Measurements from ENCODE around the gene MINK1. TPM values are rescaled to one million over a fixed set of nuclear protein-coding genes. Genes with fewer than 3 reads are reported as not detected.
A peak's percentile ranks its signal among the peaks of the same experiment; 100 is the strongest.

The MINK1 gene
- total and polyA plus RNA-seq, 10 of the 15 experiments (the other 5 are each of a cell fraction or from before 2014, with no cell fraction given) = 0.08 to 55.6 (median 15.0) TPM

DNA sequence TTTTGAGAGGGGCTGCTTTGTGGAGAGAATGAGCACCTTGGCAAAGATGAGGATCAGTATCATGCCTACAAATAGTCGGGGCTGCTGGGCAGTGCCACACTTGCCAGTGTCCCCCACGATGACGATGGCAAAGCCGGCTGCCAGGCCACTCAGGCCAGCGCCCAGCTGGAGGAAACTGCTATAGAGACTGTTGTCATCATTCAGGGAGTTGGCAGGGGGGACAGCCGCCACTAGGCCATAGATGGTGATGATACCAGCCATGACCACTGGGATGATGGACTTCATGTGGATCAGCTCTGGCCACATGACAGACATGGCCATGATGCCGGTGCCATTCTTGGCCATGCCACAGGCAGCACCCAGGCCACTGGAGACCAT, 23.8 kb downstream of the MINK1 start:
- WGBS (ENCODE audit: insufficient coverage, insufficient replicate concordance, low lambda C conversion rate, missing lambda C conversion rate) = 100% methylated on average over 7 of the region's 7 CpGs
- H3K4me3 ChIP-seq = no peak overlapping the region
- ChIA-PET CTCF (no interaction called here), SMC1A (ENCODE audit: uncharacterized antibody, unreplicated experiment) (interaction anchor here (1.1 kb wide), 1 partner anchor 108 kb away, joined by 3 read pairs; no protein-coding TSS in a partner anchor), POLR2A (no interaction called here), RAD21 (ENCODE audit: unreplicated experiment) (no interaction called here)
- H3K4me1 ChIP-seq (ENCODE audit: control insufficient read depth, insufficient read depth, low read length) = no peaks in the 10 kb centered on the region
- H3K79me2 ChIP-seq (ENCODE audit: control insufficient read depth, insufficient read depth, low read length) = no peaks in the 10 kb centered on the region
- BruUV-seq (replicated peaks) = TSS peak; percentile 65
- H3K9me3 ChIP-seq (replicated peaks; ENCODE audit: control insufficient read depth, insufficient read depth, low read length) = no peaks in the 10 kb centered on the region
- in situ Hi-C loops (cut with MboI) (no loop called here), intact Hi-C loops (cut with micrococcal nuclease; ENCODE audit: unreplicated experiment) (no loop called here)
- H4K20me1 ChIP-seq (ENCODE audit: control insufficient read depth, insufficient read depth) = no peaks in the 10 kb centered on the region
- peaks cover 1 to 3% of the 10 kb centered on the region in 2 experiments; a peak in 3 of 4 replicates for H3K36me3 ChIP-seq (ENCODE audit: control insufficient read depth in 2 of 2, insufficient read depth in 2 of 2, low read length in 1 of 2)
- DNase-seq (ENCODE audit: low read depth, low spot score) (no peak), FAIRE-seq (no peak), ATAC-seq (no peak)
- H3K27ac ChIP-seq (ENCODE audit: control insufficient read depth, insufficient read depth) = no peak overlapping the region
- no peaks in the 10 kb centered on the region for H3K27me3 ChIP-seq (replicated peaks in 1 of 2; ENCODE audit: control insufficient read depth in 2 of 2, insufficient read depth in 2 of 2, low read length in 1 of 2)
- no peak overlapping the region for H3K9ac ChIP-seq (ENCODE audit: control insufficient read depth, insufficient read depth, low read length)
- H3K4me2 ChIP-seq (ENCODE audit: control insufficient read depth, insufficient read depth) = no peak overlapping the region
- H2AFZ ChIP-seq (ENCODE audit: control insufficient read depth, low read depth, low read length) = no peak overlapping the region
- TF ChIP-seq BACH1 (IDR thresholded peaks at IDR 0.05; ENCODE audit: borderline replicate concordance) = no peak
- TF ChIP-seq SMARCA5 (IDR thresholded peaks at IDR 0.05) = no peak
- TF ChIP-seq MEF2A (IDR thresholded peaks at IDR 0.05; ENCODE audit: insufficient read depth, low read depth, low read length) = no peak
- TF ChIP-seq NFXL1 (IDR thresholded peaks at IDR 0.05; ENCODE audit: borderline replicate concordance) = no peak
- TF ChIP-seq CHD4 (IDR thresholded peaks at IDR 0.05) = no peak
- TF ChIP-seq BCL11A (IDR thresholded peaks at IDR 0.05; ENCODE audit: low read depth, low read length) = no peak
- TF ChIP-seq, protein P1, sequence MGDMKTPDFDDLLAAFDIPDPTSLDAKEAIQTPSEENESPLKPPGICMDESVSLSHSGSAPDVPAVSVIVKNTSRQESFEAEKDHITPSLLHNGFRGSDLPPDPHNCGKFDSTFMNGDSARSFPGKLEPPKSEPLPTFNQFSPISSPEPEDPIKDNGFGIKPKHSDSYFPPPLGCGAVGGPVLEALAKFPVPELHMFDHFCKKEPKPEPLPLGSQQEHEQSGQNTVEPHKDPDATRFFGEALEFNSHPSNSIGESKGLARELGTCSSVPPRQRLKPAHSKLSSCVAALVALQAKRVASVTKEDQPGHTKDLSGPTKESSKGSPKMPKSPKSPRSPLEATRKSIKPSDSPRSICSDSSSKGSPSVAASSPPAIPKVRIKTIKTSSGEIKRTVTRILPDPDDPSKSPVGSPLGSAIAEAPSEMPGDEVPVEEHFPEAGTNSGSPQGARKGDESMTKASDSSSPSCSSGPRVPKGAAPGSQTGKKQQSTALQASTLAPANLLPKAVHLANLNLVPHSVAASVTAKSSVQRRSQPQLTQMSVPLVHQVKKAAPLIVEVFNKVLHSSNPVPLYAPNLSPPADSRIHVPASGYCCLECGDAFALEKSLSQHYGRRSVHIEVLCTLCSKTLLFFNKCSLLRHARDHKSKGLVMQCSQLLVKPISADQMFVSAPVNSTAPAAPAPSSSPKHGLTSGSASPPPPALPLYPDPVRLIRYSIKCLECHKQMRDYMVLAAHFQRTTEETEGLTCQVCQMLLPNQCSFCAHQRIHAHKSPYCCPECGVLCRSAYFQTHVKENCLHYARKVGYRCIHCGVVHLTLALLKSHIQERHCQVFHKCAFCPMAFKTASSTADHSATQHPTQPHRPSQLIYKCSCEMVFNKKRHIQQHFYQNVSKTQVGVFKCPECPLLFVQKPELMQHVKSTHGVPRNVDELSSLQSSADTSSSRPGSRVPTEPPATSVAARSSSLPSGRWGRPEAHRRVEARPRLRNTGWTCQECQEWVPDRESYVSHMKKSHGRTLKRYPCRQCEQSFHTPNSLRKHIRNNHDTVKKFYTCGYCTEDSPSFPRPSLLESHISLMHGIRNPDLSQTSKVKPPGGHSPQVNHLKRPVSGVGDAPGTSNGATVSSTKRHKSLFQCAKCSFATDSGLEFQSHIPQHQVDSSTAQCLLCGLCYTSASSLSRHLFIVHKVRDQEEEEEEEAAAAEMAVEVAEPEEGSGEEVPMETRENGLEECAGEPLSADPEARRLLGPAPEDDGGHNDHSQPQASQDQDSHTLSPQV (IDR thresholded peaks at IDR 0.05) = no peak
- TF ChIP-seq RB1 (IDR thresholded peaks at IDR 0.05; ENCODE audit: borderline replicate concordance) = no peak
- no peak for TF ChIP-seq DPF2 (IDR thresholded peaks at IDR 0.05)
- no peak for TF ChIP-seq FOXM1 (IDR thresholded peaks at IDR 0.05; ENCODE audit: low read depth, low read length)
- TF ChIP-seq, protein P2, sequence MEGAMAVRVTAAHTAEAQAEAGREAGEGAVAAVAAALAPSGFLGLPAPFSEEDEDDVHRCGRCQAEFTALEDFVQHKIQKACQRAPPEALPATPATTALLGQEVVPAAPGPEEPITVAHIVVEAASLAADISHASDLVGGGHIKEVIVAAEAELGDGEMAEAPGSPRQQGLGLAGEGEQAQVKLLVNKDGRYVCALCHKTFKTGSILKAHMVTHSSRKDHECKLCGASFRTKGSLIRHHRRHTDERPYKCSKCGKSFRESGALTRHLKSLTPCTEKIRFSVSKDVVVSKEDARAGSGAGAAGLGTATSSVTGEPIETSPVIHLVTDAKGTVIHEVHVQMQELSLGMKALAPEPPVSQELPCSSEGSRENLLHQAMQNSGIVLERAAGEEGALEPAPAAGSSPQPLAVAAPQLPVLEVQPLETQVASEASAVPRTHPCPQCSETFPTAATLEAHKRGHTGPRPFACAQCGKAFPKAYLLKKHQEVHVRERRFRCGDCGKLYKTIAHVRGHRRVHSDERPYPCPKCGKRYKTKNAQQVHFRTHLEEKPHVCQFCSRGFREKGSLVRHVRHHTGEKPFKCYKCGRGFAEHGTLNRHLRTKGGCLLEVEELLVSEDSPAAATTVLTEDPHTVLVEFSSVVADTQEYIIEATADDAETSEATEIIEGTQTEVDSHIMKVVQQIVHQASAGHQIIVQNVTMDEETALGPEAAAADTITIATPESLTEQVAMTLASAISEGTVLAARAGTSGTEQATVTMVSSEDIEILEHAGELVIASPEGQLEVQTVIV (IDR thresholded peaks at IDR 0.05; ENCODE audit: borderline replicate concordance, partially characterized antibody) = no peak
- no peak for TF ChIP-seq CBFB (IDR thresholded peaks at IDR 0.05; ENCODE audit: low read depth)
- TF ChIP-seq SMC3 (IDR thresholded peaks at IDR 0.05; ENCODE audit: borderline replicate concordance, low read length) = no peak
- TF ChIP-seq, protein P3, sequence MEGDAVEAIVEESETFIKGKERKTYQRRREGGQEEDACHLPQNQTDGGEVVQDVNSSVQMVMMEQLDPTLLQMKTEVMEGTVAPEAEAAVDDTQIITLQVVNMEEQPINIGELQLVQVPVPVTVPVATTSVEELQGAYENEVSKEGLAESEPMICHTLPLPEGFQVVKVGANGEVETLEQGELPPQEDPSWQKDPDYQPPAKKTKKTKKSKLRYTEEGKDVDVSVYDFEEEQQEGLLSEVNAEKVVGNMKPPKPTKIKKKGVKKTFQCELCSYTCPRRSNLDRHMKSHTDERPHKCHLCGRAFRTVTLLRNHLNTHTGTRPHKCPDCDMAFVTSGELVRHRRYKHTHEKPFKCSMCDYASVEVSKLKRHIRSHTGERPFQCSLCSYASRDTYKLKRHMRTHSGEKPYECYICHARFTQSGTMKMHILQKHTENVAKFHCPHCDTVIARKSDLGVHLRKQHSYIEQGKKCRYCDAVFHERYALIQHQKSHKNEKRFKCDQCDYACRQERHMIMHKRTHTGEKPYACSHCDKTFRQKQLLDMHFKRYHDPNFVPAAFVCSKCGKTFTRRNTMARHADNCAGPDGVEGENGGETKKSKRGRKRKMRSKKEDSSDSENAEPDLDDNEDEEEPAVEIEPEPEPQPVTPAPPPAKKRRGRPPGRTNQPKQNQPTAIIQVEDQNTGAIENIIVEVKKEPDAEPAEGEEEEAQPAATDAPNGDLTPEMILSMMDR (IDR thresholded peaks at IDR 0.05 in 2 of 3, conservative IDR thresholded peaks at IDR 0.05 in 1 of 3; ENCODE audit: control insufficient read depth in 2 of 3, extremely low read depth in 1 of 3, insufficient read depth in 1 of 3, low read depth in 3 of 3, low read length in 3 of 3) = no peak
- TF ChIP-seq IKZF1 (conservative IDR thresholded peaks at IDR 0.05) = no peak
